PC-9 (cell line): ENCODE data around the gene SLIT1. TPM values are rescaled to one million over a fixed set of nuclear protein-coding genes. Genes with fewer than 3 reads are reported as not detected.

Source experiments
- BruUV-seq: library from RNA; stranded (reverse); fragments of 400-500 nt; replicated peaks from 2 replicates; lab custom pipeline; 2021; lab: Mats Ljungman, UMichigan
- CTCF ChIA-PET: fragments of 300-600 bp; sonication (Branson Sonifier 250); formaldehyde crosslinking; loops from one replicate; lab custom pipeline; 2022; ENCODE audit warnings: antibody characterized with exemption; lab: Charles Lee
- POLR2A ChIA-PET: fragments of 300-600 bp; sonication (Branson Sonifier 250); formaldehyde crosslinking; loops from one replicate; lab custom pipeline; 2022; ENCODE audit warnings: antibody characterized with exemption; ENCODE audit not compliant: unreplicated experiment; lab: Charles Lee
- DNase-seq, 2 experiments: peaks; one replicate each; pipeline versions ENCODE4 v3.0.0 to v3.0.0-alpha.2; 2015 to 2022; ENCODE audit warnings: mixed read lengths in 1 of 2
- H2AFZ ChIP-seq: fragments of 200-600 bp; sonication (generic); 2 replicates; pipeline ENCODE4 v1.8.1; 2017; ENCODE audit warnings: antibody characterized with exemption
- H3F3A ChIP-seq: fragments of 200-600 bp; sonication (generic); 2 replicates; pipeline ENCODE4 v1.8.1; 2017; ENCODE audit warnings: antibody characterized with exemption, mild to moderate bottlenecking, low read depth; ENCODE audit not compliant: insufficient read depth
- H3K27ac ChIP-seq: fragments of 200-600 bp; sonication (generic); 2 replicates; pipeline ENCODE4 v1.6.1; 2016; ENCODE audit warnings: mixed run types
- H3K27me3 ChIP-seq: fragments of 200-600 bp; sonication (generic); 2 replicates; pipeline ENCODE4 v1.6.1; 2016; ENCODE audit warnings: low read depth, mixed run types; ENCODE audit not compliant: insufficient read depth
- H3K36me3 ChIP-seq: fragments of 200-600 bp; sonication (generic); 2 replicates; pipeline ENCODE4 v1.6.1; 2016; ENCODE audit warnings: low read depth, mixed run types
- H3K4me1 ChIP-seq: fragments of 200-600 bp; sonication (generic); replicated peaks from 2 replicates; pipeline ENCODE4 v1.6.1; 2016; ENCODE audit warnings: mixed run types; ENCODE audit not compliant: insufficient read depth
- H3K4me2 ChIP-seq: fragments of 200-600 bp; sonication (generic); 2 replicates; pipeline ENCODE4 v1.6.1; 2017; ENCODE audit warnings: mixed run types
- H3K4me3 ChIP-seq: fragments of 200-600 bp; sonication (generic); 2 replicates; pipeline ENCODE4 v1.6.1; 2016; ENCODE audit warnings: mixed run types
- H3K79me2 ChIP-seq: fragments of 200-600 bp; sonication (generic); 2 replicates; pipeline ENCODE4 v1.6.1; 2017; ENCODE audit warnings: low read depth, mixed run types
- H3K9me2 ChIP-seq: fragments of 200-600 bp; sonication (generic); 2 replicates; pipeline ENCODE4 v1.8.1; 2017; ENCODE audit warnings: mild to moderate bottlenecking; ENCODE audit not compliant: insufficient read depth
- H3K9me3 ChIP-seq: fragments of 200-600 bp; sonication (generic); 2 replicates; pipeline ENCODE4 v1.8.1; 2016; ENCODE audit warnings: low read depth; ENCODE audit not compliant: insufficient read depth
- H4K20me1 ChIP-seq: fragments of 200-600 bp; sonication (generic); 2 replicates; pipeline ENCODE4 v1.8.1; 2017; ENCODE audit not compliant: insufficient read depth
- CTCF ChIP-seq: fragments of 200-600 bp; sonication (generic); conservative IDR thresholded peaks from 2 replicates; pipeline ENCODE4 v1.6.1; 2017; ENCODE audit warnings: mixed run types, antibody characterized with exemption, mild to moderate bottlenecking, moderate library complexity
- EZH2 ChIP-seq: fragments of 200-600 bp; sonication (generic); IDR thresholded peaks from 2 replicates; pipeline ENCODE4 v1.8.0; 2017; ENCODE audit warnings: antibody characterized with exemption, low read depth
- intact Hi-C: fragments of 100-400 bp; cut with micrococcal nuclease; formaldehyde crosslinking; loops from one replicate; pipeline ENCODE4 v1.10.0; 2022; ENCODE audit not compliant: unreplicated experiment
- total RNA-seq: library from RNA; stranded (reverse); gene quantifications from 2 replicates; pipeline ENCODE4 v1.2.3, GENCODE V29; 2021

Gene SLIT1
- total RNA-seq, 1 experiment from 2014 or later: not detected

DNA sequence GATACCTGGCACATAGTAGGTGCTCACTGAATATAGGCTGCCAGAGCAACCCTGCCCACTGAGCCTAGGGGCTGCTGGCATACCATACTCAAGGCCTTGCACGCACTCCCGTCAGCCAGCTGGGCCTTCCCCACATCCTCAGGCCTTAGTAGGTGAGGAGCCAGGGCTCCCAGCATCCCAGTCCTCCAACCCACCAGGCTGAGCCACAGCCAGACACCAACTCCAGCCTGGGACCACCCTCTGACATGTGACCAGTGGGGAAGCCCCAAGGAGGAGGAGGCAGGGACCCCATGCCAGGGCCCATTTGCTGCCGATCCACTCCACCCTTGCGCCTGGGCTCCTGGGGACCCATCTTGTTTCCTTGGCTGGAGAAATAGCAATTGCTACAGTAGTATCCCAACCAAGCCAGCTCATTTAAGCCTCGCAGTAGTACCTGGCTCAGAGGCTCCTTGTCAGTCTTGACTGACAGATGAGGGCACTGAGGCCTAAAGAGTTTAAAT, 11.4 kb downstream of the SLIT1 start:
- DNase-seq: no peak
- H3K4me1 ChIP-seq: no peaks in the 10 kb centered on the region
- no peaks in the 10 kb centered on the region for H3K79me2 ChIP-seq
- TF ChIP-seq EZH2: no peak
- no peak for TF ChIP-seq CTCF
- H3K36me3 ChIP-seq: no peaks in the 10 kb centered on the region
- intact Hi-C loops: no loop called here
- H3K4me3 ChIP-seq: no peak overlapping the region
- H3K27ac ChIP-seq: no peak overlapping the region
- H3K27me3 ChIP-seq: peaks cover 30% of the 10 kb centered on the region
- no peaks in the 10 kb centered on the region for H4K20me1 ChIP-seq
- H3K9me3 ChIP-seq: no peaks in the 10 kb centered on the region
- H3K9me2 ChIP-seq: no peaks in the 10 kb centered on the region
- H3F3A ChIP-seq: no peaks in the 10 kb centered on the region
- no peak overlapping the region for H2AFZ ChIP-seq
- ChIA-PET POLR2A (no interaction called here), CTCF (no interaction called here)
- BruUV-seq: no TSS peak
- no peak overlapping the region for H3K4me2 ChIP-seq

DNA sequence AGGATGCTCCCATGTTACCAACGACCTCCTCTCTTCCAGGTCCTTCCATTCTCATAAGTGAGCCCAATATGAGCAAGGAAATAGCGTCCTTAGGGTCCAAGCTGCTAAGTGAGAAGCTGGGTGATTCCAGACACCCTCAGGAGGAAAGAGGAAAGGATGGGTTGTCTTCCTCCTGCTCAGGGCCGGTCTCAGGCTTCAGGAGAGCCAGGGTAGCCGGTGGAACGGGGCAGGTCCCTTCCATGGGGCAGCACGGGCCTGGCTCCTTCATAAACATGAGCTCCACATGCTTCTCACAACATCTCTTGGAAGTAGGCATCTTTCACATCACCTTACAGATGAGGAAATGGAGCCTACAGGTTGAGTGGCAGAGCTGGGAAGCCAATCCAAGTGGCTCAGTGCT, 12.7 kb downstream of the SLIT1 start:
- no peak for DNase-seq
- H3K4me2 ChIP-seq: no peak overlapping the region
- CTCF ChIA-PET: no interaction called here
- H2AFZ ChIP-seq: no peak overlapping the region
- H3K9me3 ChIP-seq: no peaks in the 10 kb centered on the region
- no peaks in the 10 kb centered on the region for H3K4me1 ChIP-seq
- no peaks in the 10 kb centered on the region for H3K79me2 ChIP-seq
- intact Hi-C loops: no loop called here
- no peak overlapping the region for H3K4me3 ChIP-seq
- H3K9me2 ChIP-seq: no peaks in the 10 kb centered on the region
- H3K36me3 ChIP-seq: no peaks in the 10 kb centered on the region
- H3F3A ChIP-seq: no peaks in the 10 kb centered on the region
- H3K27me3 ChIP-seq: peaks cover 18% of the 10 kb centered on the region
- H3K27ac ChIP-seq: no peak overlapping the region
- POLR2A ChIA-PET: no interaction called here
- BruUV-seq: no TSS peak
- TF ChIP-seq CTCF (no peak), EZH2 (no peak)
- H4K20me1 ChIP-seq: no peaks in the 10 kb centered on the region

GRCh38 chr10:97171001-97171400, 14.8 kb downstream of the SLIT1 start:
- 0 out of 2 replicates have a peak, but pooled peaks cover 3% of the 10 kb centered on the region for H3K27me3 ChIP-seq
- DNase-seq: no peak
- no peaks in the 10 kb centered on the region for H3K36me3 ChIP-seq
- no peaks in the 10 kb centered on the region for H4K20me1 ChIP-seq
- no peaks in the 10 kb centered on the region for H3K9me3 ChIP-seq
- BruUV-seq: no TSS peak
- H3K9me2 ChIP-seq: no peaks in the 10 kb centered on the region
- CTCF ChIA-PET: interaction anchor here (0.5 kb wide), 1 partner anchor 308 kb away, joined by 3 read pairs; no protein-coding TSS in a partner anchor
- H3K4me2 ChIP-seq: no peak overlapping the region
- TF ChIP-seq EZH2: no peak
- no peak for TF ChIP-seq CTCF
- H3K27ac ChIP-seq: no peak overlapping the region
- no peaks in the 10 kb centered on the region for H3F3A ChIP-seq
- H3K4me3 ChIP-seq: no peak overlapping the region
- no peaks in the 10 kb centered on the region for H3K79me2 ChIP-seq
- intact Hi-C loops: no loop called here
- H2AFZ ChIP-seq: no peak overlapping the region
- POLR2A ChIA-PET: no interaction called here
- H3K4me1 ChIP-seq: no peaks in the 10 kb centered on the region
